ENCODE results near the gene METTL6.

The METTL6 gene

DNA sequence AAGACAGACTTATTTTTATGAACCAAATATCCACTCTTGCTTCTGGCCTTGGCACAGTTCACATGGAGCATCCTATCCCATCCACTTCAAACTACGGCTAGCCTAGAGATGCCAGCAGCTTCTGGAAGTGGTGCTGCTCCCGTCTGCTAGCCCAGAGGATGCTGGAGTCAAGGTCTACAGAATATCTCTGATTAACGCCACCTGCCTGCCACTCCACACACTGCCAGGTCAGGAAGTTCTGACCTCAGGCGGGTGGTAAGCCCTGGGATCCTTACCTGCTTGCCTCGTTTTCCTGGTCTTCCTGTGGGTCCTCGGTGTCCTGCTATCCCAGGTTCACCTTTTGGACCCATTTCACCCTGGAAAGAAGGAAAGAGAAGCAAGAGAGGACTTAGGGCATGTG, 42.9 kb upstream of the METTL6 start:
- Histone ChIP-seq H3K27ac (no peak overlapping the region), H3K27me3 (ENCODE audit: control insufficient read depth, insufficient read depth, low read length) (no peaks in the 10 kb centered on the region), H3K36me3 (ENCODE audit: control insufficient read depth, insufficient read depth, low read length) (no peaks in the 10 kb centered on the region), H3K79me2 (no peaks in the 10 kb centered on the region), H3K4me2 (ENCODE audit: low read length) (no peak overlapping the region), H3K9ac (no peak overlapping the region), H3K4me1 (no peaks in the 10 kb centered on the region), H3K4me3 (ENCODE audit: low read depth, low read length) (no peak overlapping the region), H2AFZ (no peak overlapping the region), H3K9me3 (ENCODE audit: control insufficient read depth, low read length) (no peaks in the 10 kb centered on the region)
- TF ChIP-seq, protein P1, sequence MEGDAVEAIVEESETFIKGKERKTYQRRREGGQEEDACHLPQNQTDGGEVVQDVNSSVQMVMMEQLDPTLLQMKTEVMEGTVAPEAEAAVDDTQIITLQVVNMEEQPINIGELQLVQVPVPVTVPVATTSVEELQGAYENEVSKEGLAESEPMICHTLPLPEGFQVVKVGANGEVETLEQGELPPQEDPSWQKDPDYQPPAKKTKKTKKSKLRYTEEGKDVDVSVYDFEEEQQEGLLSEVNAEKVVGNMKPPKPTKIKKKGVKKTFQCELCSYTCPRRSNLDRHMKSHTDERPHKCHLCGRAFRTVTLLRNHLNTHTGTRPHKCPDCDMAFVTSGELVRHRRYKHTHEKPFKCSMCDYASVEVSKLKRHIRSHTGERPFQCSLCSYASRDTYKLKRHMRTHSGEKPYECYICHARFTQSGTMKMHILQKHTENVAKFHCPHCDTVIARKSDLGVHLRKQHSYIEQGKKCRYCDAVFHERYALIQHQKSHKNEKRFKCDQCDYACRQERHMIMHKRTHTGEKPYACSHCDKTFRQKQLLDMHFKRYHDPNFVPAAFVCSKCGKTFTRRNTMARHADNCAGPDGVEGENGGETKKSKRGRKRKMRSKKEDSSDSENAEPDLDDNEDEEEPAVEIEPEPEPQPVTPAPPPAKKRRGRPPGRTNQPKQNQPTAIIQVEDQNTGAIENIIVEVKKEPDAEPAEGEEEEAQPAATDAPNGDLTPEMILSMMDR (IDR thresholded peaks at IDR 0.05) = no peak

DNA sequence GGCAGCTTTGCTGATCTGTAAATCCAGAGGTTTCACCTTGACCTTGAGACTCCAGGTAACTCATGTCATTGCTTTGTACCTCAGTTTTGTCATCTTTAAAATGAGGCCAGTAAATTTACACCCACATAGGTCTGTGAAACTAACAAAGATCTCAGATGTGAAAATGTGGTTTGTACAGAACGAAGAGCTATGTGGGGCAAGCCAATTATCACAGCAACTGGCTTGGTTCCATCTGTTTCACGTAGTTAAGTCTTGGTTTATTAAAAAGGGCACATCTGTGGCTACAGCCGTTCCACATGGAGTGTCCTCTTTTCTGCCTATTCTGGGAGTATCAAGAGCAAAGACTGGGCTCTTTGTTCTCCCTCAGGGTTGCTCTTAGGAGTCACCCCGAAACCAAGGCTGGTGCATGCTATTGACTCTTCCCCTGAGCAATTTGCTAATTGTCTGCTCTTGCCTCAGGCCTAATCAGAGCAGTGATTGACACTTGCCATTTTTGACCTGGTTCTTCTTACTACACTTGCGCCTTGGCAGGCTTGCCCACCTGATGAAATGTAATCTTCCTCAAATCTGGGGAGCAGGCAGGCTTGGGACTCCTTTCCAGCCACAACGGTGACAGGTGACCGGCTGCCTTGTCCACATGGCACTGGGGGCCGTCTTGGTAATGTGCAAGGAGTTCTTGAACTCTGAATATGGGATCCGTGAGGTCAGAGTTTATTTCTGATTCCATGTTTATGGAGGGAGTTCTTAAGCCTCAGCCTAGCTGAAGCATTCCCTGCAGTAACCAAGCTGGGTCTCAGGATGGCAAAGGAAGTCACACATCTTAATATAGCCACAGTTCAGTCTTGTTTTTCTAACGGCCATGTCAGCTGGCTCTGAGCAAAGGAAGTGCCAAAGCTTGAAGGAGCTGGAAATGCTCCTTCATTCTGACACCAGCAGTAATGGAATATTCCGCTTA, 40.2 kb upstream of the METTL6 start:
- H3K27ac ChIP-seq = no peak overlapping the region
- H3K27me3 ChIP-seq (ENCODE audit: control insufficient read depth, insufficient read depth, low read length) = no peaks in the 10 kb centered on the region
- no peaks in the 10 kb centered on the region for H3K79me2 ChIP-seq
- TF ChIP-seq, protein P1 (IDR thresholded peaks at IDR 0.05) = no peak
- H3K9ac ChIP-seq = no peak overlapping the region
- no peaks in the 10 kb centered on the region for H3K36me3 ChIP-seq (ENCODE audit: control insufficient read depth, insufficient read depth, low read length)
- H3K9me3 ChIP-seq (ENCODE audit: control insufficient read depth, low read length) = no peaks in the 10 kb centered on the region
- H3K4me2 ChIP-seq (ENCODE audit: low read length) = no peak overlapping the region
- no peak overlapping the region for H2AFZ ChIP-seq
- H3K4me3 ChIP-seq (ENCODE audit: low read depth, low read length) = no peak overlapping the region
- H3K4me1 ChIP-seq = no peaks in the 10 kb centered on the region

DNA sequence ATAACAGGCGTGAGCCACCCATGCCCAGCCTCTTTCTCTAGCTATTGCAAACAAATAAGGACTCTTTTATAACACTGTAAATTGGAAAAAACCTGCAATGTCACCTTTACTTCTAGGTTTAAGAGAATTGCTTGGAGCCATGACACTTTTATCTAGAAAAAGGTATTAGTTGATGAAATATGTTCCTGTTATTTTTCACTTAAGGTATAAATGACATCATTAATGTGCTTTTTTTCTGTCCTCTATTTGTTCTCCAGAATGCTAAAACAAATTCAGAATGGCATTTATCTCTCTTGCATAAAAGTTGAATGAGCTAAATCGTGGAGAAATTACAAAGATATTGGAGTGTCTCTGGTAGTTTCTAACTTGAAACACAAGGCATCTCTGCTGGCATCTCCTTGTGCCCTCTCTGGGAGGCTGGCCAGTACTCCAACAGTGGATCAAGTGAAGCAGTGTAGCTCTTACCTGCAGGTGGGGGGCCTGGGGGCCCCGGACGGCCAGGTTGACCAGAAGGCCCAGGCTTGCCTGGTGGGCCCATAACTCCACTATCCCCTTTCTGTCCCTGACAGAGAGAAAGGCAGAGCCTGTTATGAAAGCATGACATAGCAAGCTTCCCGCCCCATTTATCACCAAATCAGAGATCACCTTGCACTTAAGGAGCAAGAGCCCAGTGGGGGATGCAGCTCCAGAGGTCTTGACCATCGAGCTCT, 38.7 kb upstream of the METTL6 start:
- H3K36me3 ChIP-seq (ENCODE audit: control insufficient read depth, insufficient read depth, low read length) = no peaks in the 10 kb centered on the region
- no peak overlapping the region for H3K9ac ChIP-seq
- H3K4me3 ChIP-seq (ENCODE audit: low read depth, low read length) = no peak overlapping the region
- H3K4me2 ChIP-seq (ENCODE audit: low read length) = no peak overlapping the region
- no peak overlapping the region for H2AFZ ChIP-seq
- H3K9me3 ChIP-seq (ENCODE audit: control insufficient read depth, low read length) = no peaks in the 10 kb centered on the region
- no peaks in the 10 kb centered on the region for H3K4me1 ChIP-seq
- no peaks in the 10 kb centered on the region for H3K27me3 ChIP-seq (ENCODE audit: control insufficient read depth, insufficient read depth, low read length)
- TF ChIP-seq, protein P1 (IDR thresholded peaks at IDR 0.05) = no peak
- H3K27ac ChIP-seq = no peak overlapping the region
- H3K79me2 ChIP-seq = no peaks in the 10 kb centered on the region

DNA sequence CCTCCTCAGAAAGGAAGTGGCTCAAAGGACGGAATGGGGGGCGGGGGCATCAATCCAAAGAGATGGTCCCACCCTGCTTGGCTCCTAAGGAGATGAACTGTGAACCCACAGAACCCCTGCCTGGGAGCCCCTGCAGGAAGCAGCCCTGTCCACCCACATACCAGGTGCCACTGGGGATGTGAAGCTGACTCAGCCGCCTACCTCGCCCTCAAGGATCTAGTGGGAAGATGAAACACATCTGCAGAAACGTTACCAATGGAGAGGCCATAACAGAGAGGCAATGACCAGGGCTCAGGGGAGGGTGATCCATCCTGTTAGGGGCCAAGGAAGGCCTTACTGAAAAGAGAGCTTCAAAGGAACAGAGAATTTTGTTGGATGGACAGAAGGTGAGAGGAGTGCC, 35.1 kb upstream of the METTL6 start:
- Histone ChIP-seq H3K9ac (no peak overlapping the region), H3K4me2 (ENCODE audit: low read length) (no peak overlapping the region), H3K4me1 (no peaks in the 10 kb centered on the region), H3K27ac (no peak overlapping the region), H3K4me3 (ENCODE audit: low read depth, low read length) (no peak overlapping the region), H3K36me3 (ENCODE audit: control insufficient read depth, insufficient read depth, low read length) (no peaks in the 10 kb centered on the region), H2AFZ (no peak overlapping the region), H3K27me3 (ENCODE audit: control insufficient read depth, insufficient read depth, low read length) (no peaks in the 10 kb centered on the region), H3K9me3 (ENCODE audit: control insufficient read depth, low read length) (no peaks in the 10 kb centered on the region), H3K79me2 (no peaks in the 10 kb centered on the region)
- TF ChIP-seq, protein P1 (IDR thresholded peaks at IDR 0.05) = no peak
